ENCODE measurements around the gene TAMALIN.

The TAMALIN gene

GRCh38 chr12:52006726-52007157, at the start of gene TAMALIN:
Gene TAMALIN, plus strand, starts transcription at chr12:52006946. Its CDS starts 74 bp downstream, at chr12:52007020.
- H3K4me1 ChIP-seq (ENCODE audit: control insufficient read depth, insufficient read depth, low read length) = peaks cover 33% of the 10 kb centered on the region
- H3K9me3 ChIP-seq (ENCODE audit: control insufficient read depth, low read length) = no peaks in the 10 kb centered on the region
- H3K4me3 ChIP-seq (ENCODE audit: low read length) = peak within 1 kb of the TSS; percentile 83
- H3K9ac ChIP-seq (ENCODE audit: low read length) = peak within 1 kb of the TSS; percentile 84
- H3K27me3 ChIP-seq (replicated peaks; ENCODE audit: control insufficient read depth, insufficient read depth, low read length) = no peaks in the 10 kb centered on the region
- peaks cover 8% of the 10 kb centered on the region for H3K36me3 ChIP-seq (ENCODE audit: control insufficient read depth, insufficient read depth, low read length, severe bottlenecking)
- peak; percentile 83 for DNase-seq (ENCODE audit: low read depth)

GRCh38 chr12:51958542-51958941, 48.2 kb upstream of the TAMALIN start:
- H3K4me3 ChIP-seq (ENCODE audit: low read length) = no peak overlapping the region

GRCh38 chr12:51959211-51959610, 47.5 kb upstream of the TAMALIN start:
- peaks cover 17% of the 10 kb centered on the region for H3K36me3 ChIP-seq (ENCODE audit: control insufficient read depth, insufficient read depth, low read length, severe bottlenecking)

More at GRCh38 chr12:51958542-51958941, 48.2 kb upstream of the TAMALIN start:
- no peaks in the 10 kb centered on the region for H3K9me3 ChIP-seq (ENCODE audit: control insufficient read depth, low read length)
- H3K4me1 ChIP-seq (ENCODE audit: control insufficient read depth, insufficient read depth, low read length) = peaks cover 73% of the 10 kb centered on the region
- no peak for DNase-seq (ENCODE audit: low read depth)
- no peaks in the 10 kb centered on the region for H3K27me3 ChIP-seq (replicated peaks; ENCODE audit: control insufficient read depth, insufficient read depth, low read length)
- peaks cover 10% of the 10 kb centered on the region for H3K36me3 ChIP-seq (ENCODE audit: control insufficient read depth, insufficient read depth, low read length, severe bottlenecking)
- no peak overlapping the region for H3K9ac ChIP-seq (ENCODE audit: low read length)

GRCh38 chr12:51959921-51960320, 46.8 kb upstream of the TAMALIN start:
- Histone ChIP-seq H3K4me1 (ENCODE audit: control insufficient read depth, insufficient read depth, low read length) (peaks cover 59% of the 10 kb centered on the region), H3K4me3 (ENCODE audit: low read length) (no peak overlapping the region), H3K36me3 (ENCODE audit: control insufficient read depth, insufficient read depth, low read length, severe bottlenecking) (peaks cover 17% of the 10 kb centered on the region), H3K9me3 (ENCODE audit: control insufficient read depth, low read length) (no peaks in the 10 kb centered on the region), H3K9ac (ENCODE audit: low read length) (peak overlapping the region; percentile 62), H3K27me3 (replicated peaks; ENCODE audit: control insufficient read depth, insufficient read depth, low read length) (no peaks in the 10 kb centered on the region)
- no peak for DNase-seq (ENCODE audit: low read depth)

More at GRCh38 chr12:51959211-51959610, 47.5 kb upstream of the TAMALIN start:
- no peak for DNase-seq (ENCODE audit: low read depth)
- Histone ChIP-seq H3K4me1 (ENCODE audit: control insufficient read depth, insufficient read depth, low read length) (peaks cover 66% of the 10 kb centered on the region), H3K9ac (ENCODE audit: low read length) (peak overlapping the region; percentile 62), H3K4me3 (ENCODE audit: low read length) (peak overlapping the region; percentile 70), H3K27me3 (replicated peaks; ENCODE audit: control insufficient read depth, insufficient read depth, low read length) (no peaks in the 10 kb centered on the region), H3K9me3 (ENCODE audit: control insufficient read depth, low read length) (no peaks in the 10 kb centered on the region)

GRCh38 chr12:51960488-51960887, 46.3 kb upstream of the TAMALIN start:
- Histone ChIP-seq H3K4me1 (ENCODE audit: control insufficient read depth, insufficient read depth, low read length) (peaks cover 53% of the 10 kb centered on the region), H3K36me3 (ENCODE audit: control insufficient read depth, insufficient read depth, low read length, severe bottlenecking) (peaks cover 17% of the 10 kb centered on the region), H3K27me3 (replicated peaks; ENCODE audit: control insufficient read depth, insufficient read depth, low read length) (no peaks in the 10 kb centered on the region), H3K9me3 (ENCODE audit: control insufficient read depth, low read length) (no peaks in the 10 kb centered on the region), H3K4me3 (ENCODE audit: low read length) (no peak overlapping the region), H3K9ac (ENCODE audit: low read length) (no peak overlapping the region)
- DNase-seq (ENCODE audit: low read depth) = no peak

GRCh38 chr12:51960890-51961289, 45.9 kb upstream of the TAMALIN start:
- H3K9ac ChIP-seq (ENCODE audit: low read length) = no peak overlapping the region
- DNase-seq (ENCODE audit: low read depth) = no peak
- H3K36me3 ChIP-seq (ENCODE audit: control insufficient read depth, insufficient read depth, low read length, severe bottlenecking) = peaks cover 17% of the 10 kb centered on the region
- no peak overlapping the region for H3K4me3 ChIP-seq (ENCODE audit: low read length)
- no peaks in the 10 kb centered on the region for H3K9me3 ChIP-seq (ENCODE audit: control insufficient read depth, low read length)
- H3K27me3 ChIP-seq (replicated peaks; ENCODE audit: control insufficient read depth, insufficient read depth, low read length) = no peaks in the 10 kb centered on the region
- H3K4me1 ChIP-seq (ENCODE audit: control insufficient read depth, insufficient read depth, low read length) = peaks cover 49% of the 10 kb centered on the region

GRCh38 chr12:51961834-51962233, 44.9 kb upstream of the TAMALIN start:
- no peak for DNase-seq (ENCODE audit: low read depth)
- no peaks in the 10 kb centered on the region for H3K9me3 ChIP-seq (ENCODE audit: control insufficient read depth, low read length)
- no peak overlapping the region for H3K4me3 ChIP-seq (ENCODE audit: low read length)
- peaks cover 43% of the 10 kb centered on the region for H3K4me1 ChIP-seq (ENCODE audit: control insufficient read depth, insufficient read depth, low read length)
- peak overlapping the region; percentile 0 for H3K9ac ChIP-seq (ENCODE audit: low read length)
- H3K36me3 ChIP-seq (ENCODE audit: control insufficient read depth, insufficient read depth, low read length, severe bottlenecking) = peaks cover 17% of the 10 kb centered on the region
- H3K27me3 ChIP-seq (replicated peaks; ENCODE audit: control insufficient read depth, insufficient read depth, low read length) = no peaks in the 10 kb centered on the region

- Histone ChIP-seq H3K4me1 (ENCODE audit: control insufficient read depth, insufficient read depth, low read length) (peaks cover 41% of the 10 kb centered on the region), H3K4me3 (ENCODE audit: low read length) (no peak overlapping the region), H3K9ac (ENCODE audit: low read length) (no peak overlapping the region), H3K27me3 (replicated peaks; ENCODE audit: control insufficient read depth, insufficient read depth, low read length) (no peaks in the 10 kb centered on the region), H3K9me3 (ENCODE audit: control insufficient read depth, low read length) (no peaks in the 10 kb centered on the region), H3K36me3 (ENCODE audit: control insufficient read depth, insufficient read depth, low read length, severe bottlenecking) (peaks cover 17% of the 10 kb centered on the region)
- DNase-seq (ENCODE audit: low read depth) = no peak
Observed at GRCh38 chr12:51962737-51963136, 44.0 kb upstream of the TAMALIN start.

- Histone ChIP-seq H3K27me3 (replicated peaks; ENCODE audit: control insufficient read depth, insufficient read depth, low read length) (no peaks in the 10 kb centered on the region), H3K9me3 (ENCODE audit: control insufficient read depth, low read length) (no peaks in the 10 kb centered on the region), H3K9ac (ENCODE audit: low read length) (no peak overlapping the region), H3K4me3 (ENCODE audit: low read length) (no peak overlapping the region), H3K36me3 (ENCODE audit: control insufficient read depth, insufficient read depth, low read length, severe bottlenecking) (peaks cover 17% of the 10 kb centered on the region), H3K4me1 (ENCODE audit: control insufficient read depth, insufficient read depth, low read length) (peaks cover 39% of the 10 kb centered on the region)
- DNase-seq (ENCODE audit: low read depth) = no peak
Observed at GRCh38 chr12:51963477-51963876, 43.3 kb upstream of the TAMALIN start.

- no peaks in the 10 kb centered on the region for H3K9me3 ChIP-seq (ENCODE audit: control insufficient read depth, low read length)
- H3K4me3 ChIP-seq (ENCODE audit: low read length) = no peak overlapping the region
- no peaks in the 10 kb centered on the region for H3K27me3 ChIP-seq (replicated peaks; ENCODE audit: control insufficient read depth, insufficient read depth, low read length)
- peaks cover 38% of the 10 kb centered on the region for H3K4me1 ChIP-seq (ENCODE audit: control insufficient read depth, insufficient read depth, low read length)
- no peak overlapping the region for H3K9ac ChIP-seq (ENCODE audit: low read length)
- no peak for DNase-seq (ENCODE audit: low read depth)
- H3K36me3 ChIP-seq (ENCODE audit: control insufficient read depth, insufficient read depth, low read length, severe bottlenecking) = no peaks in the 10 kb centered on the region
Observed at GRCh38 chr12:51969643-51970042, 37.1 kb upstream of the TAMALIN start.

- Histone ChIP-seq H3K36me3 (ENCODE audit: control insufficient read depth, insufficient read depth, low read length, severe bottlenecking) (peaks cover 9% of the 10 kb centered on the region), H3K27me3 (replicated peaks; ENCODE audit: control insufficient read depth, insufficient read depth, low read length) (no peaks in the 10 kb centered on the region), H3K9ac (ENCODE audit: low read length) (peak overlapping the region; percentile 3), H3K9me3 (ENCODE audit: control insufficient read depth, low read length) (no peaks in the 10 kb centered on the region), H3K4me3 (ENCODE audit: low read length) (no peak overlapping the region), H3K4me1 (ENCODE audit: control insufficient read depth, insufficient read depth, low read length) (peaks cover 45% of the 10 kb centered on the region)
- DNase-seq (ENCODE audit: low read depth) = peak; percentile 24
Observed at GRCh38 chr12:51970904-51971646, 35.7 kb upstream of the TAMALIN start.
